SK-MEL-5 (cell line): ENCODE measurements around the gene CHKA. TPM values are rescaled to one million over a fixed set of nuclear protein-coding genes. Genes with fewer than 3 reads are reported as not detected.

Experiments
- DNase-seq: peaks from one replicate; pipeline ENCODE4 v3.0.0-alpha.2; 2016; ENCODE audit warnings: low read depth, low spot score
- in situ Hi-C: cut with HindIII; loops from 2 replicates; pipeline ENCODE4 v1.10.0; 2016; ENCODE audit warnings: low sequenced_read_pairs, high pct_unique_total_duplicates, low pct_unique_long_range_greater_than_20kb
- total RNA-seq: library from RNA; depleted of rRNA; stranded (reverse); fragments of >200 nt; shearing (Covaris generic); gene quantifications from 2 replicates; pipeline ENCODE4 v1.2.3, GENCODE V29; 2014

Gene CHKA
- total RNA-seq, 1 experiment from 2014 or later = 62.2 TPM

DNA sequence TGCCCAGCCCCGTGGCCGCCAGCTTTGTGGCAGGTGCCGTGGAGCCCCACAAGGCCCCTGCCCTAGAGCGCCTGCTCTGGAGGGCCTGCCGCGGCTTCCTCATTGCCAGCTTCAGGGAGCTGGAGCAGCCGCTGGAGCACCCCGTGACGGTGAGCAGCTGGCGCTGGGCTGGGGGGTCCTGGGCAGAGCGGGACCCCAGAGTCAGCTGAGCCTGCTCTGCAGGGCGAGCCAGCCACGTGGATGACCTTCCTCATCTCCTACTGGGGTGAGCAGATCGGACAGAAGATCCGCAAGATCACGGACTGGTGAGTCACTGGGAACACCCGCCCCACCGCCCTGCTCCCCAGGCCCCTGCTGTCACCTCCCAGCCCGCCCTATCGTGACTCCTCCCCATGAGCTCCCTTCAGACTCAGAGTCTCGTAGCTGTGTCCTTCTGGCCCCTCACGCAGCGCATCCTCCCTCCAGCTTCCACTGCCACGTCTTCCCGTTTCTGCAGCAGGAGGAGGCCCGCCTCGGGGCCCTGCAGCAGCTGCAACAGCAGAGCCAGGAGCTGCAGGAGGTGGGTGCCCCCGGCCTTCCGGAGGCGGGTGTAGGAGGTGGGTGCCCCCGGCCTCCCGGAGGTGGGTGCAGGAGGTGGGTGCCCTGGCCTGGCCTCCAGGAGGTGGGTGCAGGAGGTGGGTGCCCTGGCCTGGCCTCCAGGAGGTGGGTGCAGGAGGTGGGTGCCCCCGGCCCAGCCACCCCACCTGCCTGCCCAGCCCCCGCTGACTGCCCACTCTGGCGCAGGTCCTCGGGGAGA, 77.6 kb downstream of the CHKA start:
- in situ Hi-C loops = no loop called here
- DNase-seq = no peak

DNA sequence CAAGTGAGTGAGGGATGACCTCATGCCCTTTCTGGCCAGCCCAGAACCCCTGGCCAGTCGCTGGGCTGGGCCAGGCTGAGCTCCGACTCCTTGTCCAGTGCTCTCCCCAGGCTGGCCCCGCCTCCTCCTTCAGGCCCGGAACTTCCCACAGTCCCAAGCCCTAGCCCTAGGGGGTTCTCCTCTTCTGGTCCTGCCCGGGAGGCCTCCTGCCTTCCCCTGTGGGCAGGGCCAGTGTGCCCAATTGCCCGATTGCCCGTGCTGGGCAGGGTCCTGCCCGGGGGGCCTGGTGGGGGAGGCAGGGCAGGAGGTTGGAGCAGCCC, 78.2 kb downstream of the CHKA start:
- DNase-seq = no peak
- in situ Hi-C loops = no loop called here

DNA sequence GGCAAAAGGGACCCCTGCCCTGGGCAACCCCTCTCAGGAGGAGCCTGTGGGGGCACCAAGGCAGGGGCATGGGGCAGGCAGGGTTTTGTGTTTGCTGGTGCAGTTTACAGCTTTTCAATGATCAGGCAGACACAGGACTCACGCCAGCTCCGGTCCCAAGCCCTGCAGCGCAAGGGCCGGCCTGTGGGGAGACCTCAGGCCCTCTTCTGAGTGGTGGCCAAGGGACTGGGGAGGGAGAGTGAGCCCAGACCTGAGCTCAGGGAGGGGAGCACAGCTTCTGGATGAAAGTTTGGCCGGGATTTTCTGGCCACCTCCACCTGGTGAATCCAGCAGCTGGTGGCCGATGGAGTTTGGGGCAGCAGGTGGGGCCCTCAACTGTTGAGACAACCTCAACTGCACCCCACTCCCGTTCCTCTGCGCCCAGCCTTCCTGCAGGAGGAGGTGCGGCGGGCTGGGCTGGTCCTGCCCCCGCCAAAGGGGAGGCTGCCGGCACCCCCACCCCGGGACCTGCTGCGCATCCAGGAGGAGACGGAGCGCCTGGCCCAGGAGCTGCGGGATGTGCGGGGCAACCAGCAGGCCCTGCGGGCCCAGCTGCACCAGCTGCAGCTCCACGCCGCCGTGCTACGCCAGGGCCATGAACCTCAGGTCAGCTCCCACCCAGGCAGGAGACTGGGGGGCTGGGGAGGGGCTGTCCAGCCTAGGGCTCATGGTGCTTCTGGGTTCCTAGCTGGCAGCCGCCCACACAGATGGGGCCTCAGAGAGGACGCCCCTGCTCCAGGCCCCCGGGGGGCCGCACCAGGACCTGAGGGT, 78.8 kb downstream of the CHKA start:
- in situ Hi-C loops = no loop called here
- no peak for DNase-seq

DNA sequence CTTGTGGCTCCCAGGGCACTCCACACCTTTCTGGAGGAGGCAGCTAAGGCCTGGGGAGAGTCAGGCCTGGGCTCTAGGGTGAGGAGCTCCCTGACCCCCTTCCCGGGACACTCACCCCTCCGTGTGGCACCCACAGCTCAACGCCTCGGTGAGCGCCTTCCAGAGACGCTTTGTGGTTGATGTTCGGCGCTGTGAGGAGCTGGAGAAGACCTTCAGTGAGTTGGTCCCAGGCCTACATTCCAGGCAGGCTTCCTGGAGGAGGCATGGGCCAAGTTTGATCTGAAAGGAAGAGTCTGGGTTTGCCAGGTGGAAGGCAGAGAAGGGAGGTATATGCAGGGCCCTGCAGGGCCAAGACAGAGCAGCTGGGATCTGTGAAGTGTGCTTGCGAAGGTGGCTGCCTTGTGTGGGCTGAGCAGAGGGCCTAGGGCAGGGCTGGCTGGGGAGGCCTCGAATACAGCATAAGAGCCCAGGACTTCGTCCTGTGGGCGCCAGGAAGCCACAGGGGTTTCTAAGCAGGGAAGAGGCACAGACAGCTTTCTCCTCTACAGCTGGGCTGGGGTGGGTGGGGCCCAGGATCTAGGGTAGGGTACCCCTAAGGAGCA, 79.5 kb downstream of the CHKA start:
- in situ Hi-C loops = no loop called here
- DNase-seq = no peak

DNA sequence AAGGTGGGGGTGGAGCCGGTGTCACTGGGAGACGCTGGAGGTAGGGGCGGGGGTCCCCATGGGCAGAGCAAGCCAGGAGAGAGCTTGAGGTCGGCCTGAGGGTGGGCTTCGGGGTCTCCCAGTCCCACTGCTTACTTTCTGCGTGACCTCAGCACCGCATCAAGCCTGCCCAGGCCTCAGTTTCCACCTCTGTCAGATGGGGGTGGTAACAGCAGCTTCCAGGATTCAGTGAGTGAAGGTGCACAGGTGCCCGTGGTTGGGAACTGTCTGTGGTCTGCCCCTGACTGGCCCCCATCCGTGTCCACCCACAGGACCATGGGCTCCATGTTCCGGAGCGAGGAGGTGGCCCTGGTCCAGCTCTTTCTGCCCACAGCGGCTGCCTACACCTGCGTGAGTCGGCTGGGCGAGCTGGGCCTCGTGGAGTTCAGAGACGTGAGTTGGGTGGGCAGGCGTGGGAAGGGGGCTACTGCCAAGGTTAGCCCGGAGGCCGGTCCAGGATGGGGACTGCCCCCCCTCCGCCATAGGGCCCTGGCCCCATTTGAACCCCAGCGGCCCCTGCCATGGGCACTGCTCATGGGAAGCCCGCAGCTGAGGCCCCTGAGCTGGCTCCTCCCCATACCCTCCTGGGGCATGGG, 80.1 kb downstream of the CHKA start:
- DNase-seq = no peak
- in situ Hi-C loops = no loop called here

DNA sequence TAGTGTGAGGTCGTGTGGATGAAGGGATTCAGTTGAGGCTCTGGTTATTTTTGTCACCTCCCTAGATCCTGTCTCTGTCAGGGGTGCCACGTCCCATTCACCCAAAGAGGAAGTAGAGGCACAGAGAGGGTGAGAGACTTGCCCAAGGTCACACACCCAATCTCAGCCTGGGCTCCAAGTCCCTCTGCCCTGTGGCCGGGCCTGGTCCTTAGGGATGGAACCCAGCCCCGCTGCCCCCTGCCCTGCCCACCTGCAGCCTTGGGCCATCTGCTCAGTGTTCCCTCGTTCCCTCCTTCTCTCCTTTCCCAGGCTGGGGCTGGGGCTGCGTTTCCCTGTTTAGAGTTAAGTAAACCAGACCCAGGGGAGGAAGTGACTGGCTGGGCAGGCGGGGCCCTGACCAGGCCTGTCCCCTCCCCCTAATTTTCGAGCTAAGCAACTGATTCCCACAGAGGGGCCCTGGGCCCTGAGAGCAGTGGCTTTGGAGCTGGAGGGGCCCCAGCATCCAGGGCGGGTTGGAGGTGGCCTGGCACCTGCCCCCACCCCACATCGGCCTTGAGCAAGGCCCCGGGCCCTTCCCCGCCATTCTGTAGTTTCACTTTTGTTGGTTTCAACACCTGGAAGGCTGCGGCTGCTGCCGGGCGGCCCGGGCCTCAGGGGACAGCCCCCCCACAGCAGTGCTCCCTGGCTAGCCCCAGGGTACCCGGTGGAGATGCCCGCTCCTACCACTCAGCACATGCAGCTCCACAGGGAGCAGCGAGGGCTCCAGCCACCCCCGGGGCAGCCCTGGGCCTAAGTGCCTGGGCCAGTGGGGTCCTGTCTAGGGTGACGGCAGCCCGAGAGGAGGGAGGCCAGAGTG, 80.9 kb downstream of the CHKA start:
- no peak for DNase-seq
- in situ Hi-C loops = no loop called here

DNA sequence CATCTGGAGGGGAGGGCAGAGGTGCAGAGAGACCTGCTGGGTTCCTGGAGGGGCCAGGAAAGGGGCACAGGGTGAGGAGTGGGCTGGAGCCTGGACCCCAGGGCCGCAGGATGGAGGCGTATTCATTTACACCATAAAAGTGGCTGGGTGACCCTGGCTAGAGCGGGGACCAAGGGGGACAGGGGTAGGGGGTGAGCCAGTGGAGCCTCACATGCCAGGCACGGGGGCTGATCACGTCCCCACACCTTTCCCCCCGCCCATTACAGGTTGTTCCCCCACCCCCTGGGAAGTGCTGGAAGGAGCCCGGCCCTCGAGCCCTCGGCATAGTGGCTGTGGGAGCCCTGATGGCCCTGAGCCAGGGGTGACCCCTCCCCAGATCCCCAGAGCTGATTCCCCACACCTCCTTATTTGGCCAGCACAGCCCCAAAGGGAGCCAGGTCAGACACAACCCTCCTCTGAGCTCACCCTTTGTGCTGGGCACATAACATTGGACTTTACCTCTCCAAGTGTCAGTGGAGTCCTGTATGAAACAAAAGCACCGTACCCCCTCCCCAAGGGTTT, 81.6 kb downstream of the CHKA start:
- in situ Hi-C loops = no loop called here
- no peak for DNase-seq

DNA sequence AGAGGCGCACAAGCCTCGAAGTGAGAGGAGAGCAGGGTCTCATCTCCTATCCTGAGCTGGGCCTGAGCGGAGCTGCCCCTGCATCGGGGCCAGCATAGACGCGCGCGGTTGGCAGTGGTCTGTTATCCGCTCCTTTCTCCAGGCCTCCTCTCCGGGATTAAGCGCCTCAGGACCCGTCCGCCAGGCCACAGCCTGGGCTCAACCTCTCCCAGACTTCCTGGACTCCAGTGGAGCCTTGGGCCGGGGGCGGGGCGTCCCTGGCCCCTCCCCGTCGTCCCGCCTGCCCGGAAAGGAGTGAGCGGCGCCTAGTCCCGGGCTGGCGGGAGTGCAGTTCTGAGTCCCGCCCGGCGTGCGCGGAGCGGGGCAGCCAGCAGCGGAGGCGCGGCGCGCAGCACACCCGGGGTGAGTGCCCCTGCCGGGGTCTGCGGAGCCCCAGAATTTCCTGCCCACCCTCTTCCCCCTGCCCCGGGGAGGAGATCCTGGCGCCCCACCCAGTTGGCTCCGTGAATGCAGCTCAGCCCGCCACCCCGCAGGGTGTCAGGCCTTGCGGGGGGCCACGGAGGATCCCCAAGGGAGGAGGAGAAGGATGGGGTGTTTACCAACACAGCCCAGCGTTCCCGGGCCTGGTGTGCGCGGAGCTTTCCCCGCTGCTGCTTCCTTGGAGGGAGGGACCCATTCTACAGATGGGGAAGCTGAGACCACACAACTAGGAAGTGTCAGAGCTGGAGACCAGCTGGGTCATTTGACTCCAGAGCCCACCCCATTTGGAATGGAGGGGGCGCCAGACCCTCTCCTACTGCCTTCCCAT, 82.3 kb downstream of the CHKA start, which contains the start of gene TCIRG1:
Gene TCIRG1, plus strand, starts transcription at position 308 of the 808 bp plus-strand sequence. CDS start 2,247 bp downstream, outside the sequence.
- peak; percentile 72 for DNase-seq
- in situ Hi-C loops = no loop called here

DNA sequence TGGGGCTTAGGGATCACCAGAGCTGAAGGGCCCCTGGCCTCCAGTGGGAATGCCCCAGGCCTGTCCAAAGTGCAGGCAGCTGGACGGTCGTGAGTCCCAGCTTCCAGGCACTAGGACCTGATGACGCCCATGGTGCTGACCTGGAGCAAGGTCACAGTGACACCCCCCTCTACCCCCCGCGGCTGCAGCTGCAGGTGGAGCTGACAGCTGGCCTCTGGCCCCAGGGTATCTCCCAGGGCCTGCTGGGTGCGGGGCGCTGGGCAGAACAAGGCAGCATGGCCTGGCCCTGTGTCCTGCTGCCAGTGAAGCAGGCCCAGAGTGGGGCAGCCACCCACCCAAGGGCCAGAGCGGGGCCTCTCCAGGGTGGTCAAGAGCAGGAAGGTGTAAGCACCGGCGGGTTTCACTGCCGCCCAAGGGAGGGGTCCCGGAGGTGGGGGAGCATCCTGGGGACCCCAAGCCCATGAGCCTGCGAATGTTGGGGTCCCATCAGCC, 82.9 kb downstream of the CHKA start:
- no peak for DNase-seq
- in situ Hi-C loops = no loop called here

DNA sequence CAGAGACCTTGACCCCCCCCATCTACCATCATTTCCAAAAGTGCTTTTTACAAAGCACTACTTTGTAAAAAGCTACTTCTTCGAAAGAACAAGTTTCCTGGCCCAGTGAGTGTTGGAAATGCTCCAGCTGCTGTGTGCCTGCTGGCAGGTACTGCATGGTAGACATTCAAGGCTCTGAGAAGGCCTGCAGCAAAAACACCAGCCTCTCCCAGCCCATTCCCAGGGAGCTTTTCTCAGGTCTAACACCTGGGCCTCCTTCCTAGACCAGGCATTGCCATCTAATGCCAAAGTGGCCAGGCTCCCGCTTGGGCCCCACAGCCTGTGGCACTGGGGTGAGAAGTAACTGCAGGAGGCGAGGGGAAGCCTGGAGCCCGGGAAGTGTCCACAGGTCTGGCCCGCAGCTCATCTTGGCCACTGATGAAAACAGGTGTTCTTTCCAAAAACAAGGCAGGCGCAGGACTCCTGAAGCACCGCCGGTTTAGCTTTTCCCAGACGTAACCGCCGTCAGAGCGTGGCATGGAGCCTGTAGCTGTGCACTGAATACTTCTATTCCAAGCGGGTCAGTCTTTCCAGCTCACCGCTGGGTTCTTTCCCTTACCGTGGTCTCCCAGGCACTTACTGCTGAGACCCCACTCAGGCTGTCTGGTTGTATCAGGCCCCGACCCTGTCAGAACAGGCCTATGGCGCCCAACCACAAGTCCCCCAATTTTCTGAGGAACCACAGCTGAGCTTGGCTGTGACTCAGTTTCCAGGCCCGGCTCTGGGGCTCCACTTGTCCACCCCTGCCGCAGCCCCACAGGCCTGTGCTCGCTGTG, 83.6 kb downstream of the CHKA start:
- in situ Hi-C loops = no loop called here
- DNase-seq = no peak

DNA sequence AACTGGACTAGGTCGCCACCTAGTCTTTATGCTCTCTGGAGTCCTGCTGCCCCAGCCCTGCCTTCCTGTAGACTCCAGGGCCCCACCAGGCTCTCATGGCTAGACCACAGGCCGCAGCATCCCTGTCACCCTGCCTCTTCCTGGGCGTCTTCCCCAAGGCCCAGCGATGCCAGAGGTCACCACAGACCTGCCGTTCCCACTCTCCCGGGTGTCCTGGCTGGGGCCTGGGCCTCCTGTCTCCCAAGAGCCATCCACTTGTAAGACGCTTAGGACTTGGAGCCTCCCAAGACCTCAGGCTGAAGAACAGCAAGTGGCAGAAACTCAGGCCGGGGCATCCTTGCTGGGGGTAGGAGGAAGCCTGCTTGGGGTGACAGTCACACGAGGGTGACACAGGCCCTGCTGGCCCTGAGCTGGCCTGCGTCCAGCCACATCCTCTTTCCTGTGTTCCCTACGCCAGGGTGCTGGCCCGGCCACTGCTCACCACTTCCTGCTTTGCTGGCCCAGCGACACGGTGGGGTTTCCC, 84.4 kb downstream of the CHKA start:
- DNase-seq = no peak

DNA sequence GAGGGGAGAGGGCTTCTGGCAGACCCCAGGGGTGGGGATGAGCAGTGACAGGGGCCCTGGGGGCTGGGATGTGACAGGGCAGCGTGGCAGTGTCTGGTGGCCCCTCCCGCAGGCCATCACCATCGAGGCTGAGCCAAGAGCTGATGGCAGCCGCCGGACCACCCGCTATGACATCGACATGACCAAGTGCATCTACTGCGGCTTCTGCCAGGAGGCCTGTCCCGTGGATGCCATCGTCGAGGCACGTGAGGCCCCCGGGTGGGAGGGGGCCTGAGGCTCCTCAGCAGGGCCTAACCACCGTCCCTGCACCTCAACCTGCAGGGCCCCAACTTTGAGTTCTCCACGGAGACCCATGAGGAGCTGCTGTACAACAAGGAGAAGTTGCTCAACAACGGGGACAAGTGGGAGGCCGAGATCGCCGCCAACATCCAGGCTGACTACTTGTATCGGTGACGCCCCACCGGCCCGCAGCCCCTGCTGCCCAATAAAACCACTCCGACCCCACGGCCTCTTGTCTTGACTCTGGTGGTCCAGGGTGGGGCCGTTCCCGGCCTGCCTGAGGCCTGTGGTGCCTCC, 85.0 kb downstream of the CHKA start:
- in situ Hi-C loops = no loop called here
- DNase-seq = no peak

More for the DNA sequence above, 84.4 kb downstream of the CHKA start:
- in situ Hi-C loops = no loop called here

DNA sequence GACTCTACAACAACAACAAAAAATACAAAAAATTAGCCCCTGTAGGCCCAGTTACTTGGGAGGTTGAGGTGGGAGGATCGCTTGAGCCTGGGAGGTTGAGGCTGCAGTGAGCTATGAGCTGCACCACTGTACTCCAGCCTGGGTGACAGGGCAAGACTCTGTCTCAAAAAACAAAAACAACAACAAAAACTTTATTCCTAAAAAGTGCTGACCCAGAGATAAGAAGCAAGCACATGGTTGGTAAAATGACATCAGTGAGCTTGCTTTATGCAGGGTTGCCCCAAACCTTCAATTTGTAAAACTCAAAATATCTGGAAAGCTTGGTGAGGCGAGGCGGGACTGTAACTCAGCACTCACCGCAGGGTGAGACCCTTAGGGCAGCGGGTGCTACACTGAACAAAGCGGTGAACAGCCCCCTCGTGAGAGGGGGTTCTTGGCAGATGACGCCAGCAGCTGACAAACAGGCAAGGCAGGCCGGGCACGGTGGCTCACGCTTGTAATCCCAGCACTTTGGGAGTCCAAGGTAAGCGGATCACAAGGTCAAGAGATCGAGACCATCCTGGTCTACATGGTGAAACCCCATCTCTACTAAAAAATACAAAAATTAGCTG, 85.8 kb downstream of the CHKA start:
- in situ Hi-C loops = no loop called here
- DNase-seq = no peak

DNA sequence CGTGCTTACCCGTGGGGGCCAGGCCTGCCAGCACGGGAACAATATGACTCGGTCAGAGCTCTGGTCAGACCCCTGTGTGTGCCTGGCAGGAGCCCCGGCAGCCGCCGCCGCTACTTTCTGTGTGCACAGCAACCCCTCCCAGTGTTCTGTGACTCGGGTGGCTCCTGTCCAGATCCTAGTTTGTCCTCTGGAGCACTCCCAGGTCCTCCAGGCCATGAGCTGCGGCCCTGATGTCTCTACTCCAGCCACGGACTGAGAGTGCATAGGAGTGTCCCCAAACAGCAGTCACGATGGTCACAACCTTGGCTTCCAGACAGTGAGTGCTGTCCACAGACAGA, 87.5 kb downstream of the CHKA start:
- DNase-seq = no peak
- in situ Hi-C loops = no loop called here
